ENCODE measurements around the gene HSD11B1.

Gene HSD11B1

DNA sequence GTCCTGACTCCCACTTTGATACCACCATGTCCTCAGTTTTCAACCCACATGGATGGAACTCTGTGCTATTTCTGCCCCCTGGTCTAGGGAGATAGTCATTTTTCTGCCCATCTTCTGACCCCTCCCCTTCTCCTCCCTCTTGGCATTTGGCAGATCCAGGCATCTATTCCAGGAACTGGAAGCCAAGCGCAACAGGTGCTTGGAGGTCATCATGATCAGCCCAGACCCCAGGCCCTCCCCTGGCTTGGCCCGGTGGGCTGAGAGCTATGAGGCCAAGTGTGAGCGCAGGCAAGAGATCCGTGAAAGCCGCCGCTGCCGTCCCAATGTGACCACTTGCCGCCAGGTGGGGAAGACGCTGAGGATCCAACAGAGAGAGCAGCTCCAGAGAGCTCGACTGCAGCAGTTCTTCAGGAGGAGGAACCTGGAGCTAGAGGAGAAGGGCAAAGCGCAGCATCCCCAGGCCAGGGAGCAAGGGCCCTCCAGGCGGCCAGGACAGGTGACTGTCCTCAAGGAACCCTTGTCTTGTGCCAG, 55.2 kb downstream of the HSD11B1 start:
- H3K9me3 Mint-ChIP-seq, result no peaks in the 10 kb centered on the region
- H3K27me3 Mint-ChIP-seq (ENCODE audit: low read depth), result peaks cover 46% of the 10 kb centered on the region
- no peaks in the 10 kb centered on the region for H3K36me3 Mint-ChIP-seq (ENCODE audit: low read depth)
- H3K4me1 Mint-ChIP-seq, result peaks cover 9% of the 10 kb centered on the region
- H3K4me3 Mint-ChIP-seq, result no peak overlapping the region
- TF ChIP-seq, protein P1, sequence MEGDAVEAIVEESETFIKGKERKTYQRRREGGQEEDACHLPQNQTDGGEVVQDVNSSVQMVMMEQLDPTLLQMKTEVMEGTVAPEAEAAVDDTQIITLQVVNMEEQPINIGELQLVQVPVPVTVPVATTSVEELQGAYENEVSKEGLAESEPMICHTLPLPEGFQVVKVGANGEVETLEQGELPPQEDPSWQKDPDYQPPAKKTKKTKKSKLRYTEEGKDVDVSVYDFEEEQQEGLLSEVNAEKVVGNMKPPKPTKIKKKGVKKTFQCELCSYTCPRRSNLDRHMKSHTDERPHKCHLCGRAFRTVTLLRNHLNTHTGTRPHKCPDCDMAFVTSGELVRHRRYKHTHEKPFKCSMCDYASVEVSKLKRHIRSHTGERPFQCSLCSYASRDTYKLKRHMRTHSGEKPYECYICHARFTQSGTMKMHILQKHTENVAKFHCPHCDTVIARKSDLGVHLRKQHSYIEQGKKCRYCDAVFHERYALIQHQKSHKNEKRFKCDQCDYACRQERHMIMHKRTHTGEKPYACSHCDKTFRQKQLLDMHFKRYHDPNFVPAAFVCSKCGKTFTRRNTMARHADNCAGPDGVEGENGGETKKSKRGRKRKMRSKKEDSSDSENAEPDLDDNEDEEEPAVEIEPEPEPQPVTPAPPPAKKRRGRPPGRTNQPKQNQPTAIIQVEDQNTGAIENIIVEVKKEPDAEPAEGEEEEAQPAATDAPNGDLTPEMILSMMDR (IDR thresholded peaks at IDR 0.05; ENCODE audit: unreplicated experiment in 3 of 3), result no peak
- H3K27ac Mint-ChIP-seq, result no peak overlapping the region

DNA sequence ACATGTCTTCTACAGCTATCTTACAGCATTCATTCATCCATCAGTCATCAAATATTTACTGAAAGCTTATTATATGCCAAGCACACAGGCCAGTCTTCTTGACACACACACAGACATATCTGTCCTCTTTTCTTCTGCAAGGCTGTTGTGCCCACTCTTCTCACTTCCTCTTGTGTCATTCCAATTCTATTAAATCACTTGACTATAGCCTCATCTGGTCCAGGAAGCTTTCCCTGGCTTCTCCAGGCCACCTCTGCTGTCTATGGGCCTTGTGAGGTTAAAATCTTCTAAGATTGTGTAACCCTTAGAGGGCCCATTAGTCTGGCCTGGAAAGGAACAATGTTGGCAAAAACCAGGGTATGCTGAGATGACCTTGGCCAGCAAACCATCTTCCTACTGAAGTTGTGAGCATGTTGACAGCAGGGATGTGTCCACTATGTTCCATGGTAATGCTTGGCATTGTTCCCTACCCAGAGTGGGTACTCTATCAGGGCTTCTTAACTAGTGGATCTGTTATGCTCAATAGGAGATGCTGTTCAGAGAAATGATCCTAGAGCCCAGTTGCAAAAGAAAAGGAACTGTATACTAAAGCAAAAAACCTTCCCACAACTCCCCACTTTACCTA, 56.5 kb downstream of the HSD11B1 start:
- H3K9me3 Mint-ChIP-seq, result no peaks in the 10 kb centered on the region
- no peak overlapping the region for H3K4me3 Mint-ChIP-seq
- H3K27me3 Mint-ChIP-seq (ENCODE audit: low read depth), result peaks cover 45% of the 10 kb centered on the region
- H3K27ac Mint-ChIP-seq, result no peak overlapping the region
- H3K36me3 Mint-ChIP-seq (ENCODE audit: low read depth), result no peaks in the 10 kb centered on the region
- H3K4me1 Mint-ChIP-seq, result peaks cover 9% of the 10 kb centered on the region
- TF ChIP-seq, protein P1 (IDR thresholded peaks at IDR 0.05; ENCODE audit: unreplicated experiment in 3 of 3), result no peak

DNA sequence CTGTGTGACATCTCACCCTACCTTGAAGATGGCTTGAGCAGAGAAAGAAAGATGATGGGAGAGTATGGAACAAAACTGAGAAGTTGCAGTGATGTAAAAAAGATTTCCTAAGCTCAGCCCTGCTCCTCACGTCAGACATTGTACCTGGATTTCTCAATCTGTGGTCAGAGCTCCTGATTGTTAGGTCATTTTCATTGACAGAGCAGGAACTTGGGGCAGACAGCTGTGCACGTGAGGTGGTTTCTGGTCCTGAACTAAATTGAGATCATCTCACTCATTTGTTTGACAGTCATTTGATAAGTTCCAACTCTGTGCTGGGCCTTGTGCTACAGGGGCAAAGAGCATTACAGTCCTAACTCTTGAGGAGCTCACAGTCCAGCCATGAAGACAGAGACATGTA, 61.4 kb downstream of the HSD11B1 start:
- Mint-ChIP-seq H3K27ac (no peak overlapping the region), H3K36me3 (ENCODE audit: low read depth) (no peaks in the 10 kb centered on the region), H3K4me3 (no peak overlapping the region), H3K27me3 (ENCODE audit: low read depth) (peaks cover 31% of the 10 kb centered on the region), H3K9me3 (no peaks in the 10 kb centered on the region), H3K4me1 (peaks cover 10% of the 10 kb centered on the region)
- TF ChIP-seq, protein P1 (IDR thresholded peaks at IDR 0.05; ENCODE audit: unreplicated experiment in 3 of 3), result no peak

DNA sequence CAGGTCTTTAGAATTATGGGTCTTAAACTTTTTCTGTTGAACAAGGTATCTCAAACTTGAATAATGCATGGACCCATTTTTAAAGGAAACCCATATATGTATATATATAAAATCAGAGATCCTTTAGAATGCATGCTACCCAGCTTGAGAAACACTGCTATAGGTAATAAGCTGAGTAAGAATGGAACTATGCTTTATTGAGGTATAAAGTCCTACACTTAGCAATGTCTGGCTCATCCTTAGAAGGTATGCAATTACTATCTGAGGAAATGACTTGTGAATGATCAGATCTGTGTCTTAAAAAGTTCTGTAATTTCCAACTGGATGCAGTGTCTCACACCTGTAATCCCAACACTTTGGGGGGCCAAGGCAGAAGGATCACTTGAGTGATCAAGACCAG, 62.5 kb downstream of the HSD11B1 start:
- TF ChIP-seq, protein P1 (IDR thresholded peaks at IDR 0.05; ENCODE audit: unreplicated experiment in 3 of 3), result no peak
- H3K9me3 Mint-ChIP-seq, result no peaks in the 10 kb centered on the region
- peaks cover 23% of the 10 kb centered on the region for H3K27me3 Mint-ChIP-seq (ENCODE audit: low read depth)
- no peak overlapping the region for H3K4me3 Mint-ChIP-seq
- H3K27ac Mint-ChIP-seq, result no peak overlapping the region
- H3K36me3 Mint-ChIP-seq (ENCODE audit: low read depth), result no peaks in the 10 kb centered on the region
- H3K4me1 Mint-ChIP-seq, result peaks cover 10% of the 10 kb centered on the region

DNA sequence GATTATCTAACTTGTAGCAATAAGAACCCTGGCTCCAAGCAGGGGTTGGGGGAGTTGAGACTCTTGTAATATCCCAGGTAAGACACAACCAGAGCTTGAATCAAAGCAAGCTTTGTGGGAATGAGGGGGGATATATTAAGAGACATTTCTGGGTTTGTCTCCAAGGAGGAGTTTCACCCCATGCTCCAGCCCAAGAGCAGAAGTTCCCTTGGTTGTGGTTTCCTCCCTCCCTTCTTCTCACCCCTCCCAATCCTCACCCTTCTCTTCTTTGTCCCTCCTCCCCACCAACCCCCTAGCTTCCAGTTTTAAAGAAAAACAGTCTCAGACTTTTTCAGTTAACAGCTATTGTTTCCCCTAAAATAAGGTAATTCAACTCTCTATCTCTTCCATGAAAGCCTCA, 63.1 kb downstream of the HSD11B1 start:
- Mint-ChIP-seq H3K4me3 (no peak overlapping the region), H3K27ac (no peak overlapping the region), H3K4me1 (peaks cover 10% of the 10 kb centered on the region), H3K27me3 (ENCODE audit: low read depth) (peaks cover 19% of the 10 kb centered on the region), H3K9me3 (no peaks in the 10 kb centered on the region), H3K36me3 (ENCODE audit: low read depth) (no peaks in the 10 kb centered on the region)
- TF ChIP-seq, protein P1 (IDR thresholded peaks at IDR 0.05; ENCODE audit: unreplicated experiment in 3 of 3), result no peak

DNA sequence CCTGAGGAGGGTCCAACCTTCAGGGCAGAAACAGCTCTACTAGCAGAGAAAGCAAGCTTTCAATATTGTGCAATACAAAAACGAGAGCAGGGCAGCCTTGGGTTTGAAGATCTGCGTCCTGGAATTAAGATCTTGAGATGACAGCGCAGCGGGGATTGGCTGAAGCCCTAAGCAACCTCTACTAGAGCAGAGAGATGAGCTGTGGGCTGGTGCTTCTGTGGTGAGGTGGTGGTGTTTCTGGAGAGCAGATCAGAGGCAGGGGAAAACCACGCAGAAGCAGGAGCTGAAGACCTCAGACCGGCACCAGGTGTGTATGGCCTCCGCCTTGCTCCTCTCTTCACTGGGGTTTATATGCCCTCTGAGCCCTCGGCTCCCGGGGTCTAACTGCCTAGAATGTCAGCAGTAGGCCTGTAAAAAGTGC, 63.7 kb downstream of the HSD11B1 start:
- Mint-ChIP-seq H3K27me3 (ENCODE audit: low read depth) (peaks cover 14% of the 10 kb centered on the region), H3K9me3 (no peaks in the 10 kb centered on the region), H3K4me3 (no peak overlapping the region), H3K27ac (no peak overlapping the region), H3K36me3 (ENCODE audit: low read depth) (no peaks in the 10 kb centered on the region), H3K4me1 (peaks cover 10% of the 10 kb centered on the region)
- TF ChIP-seq, protein P1 (IDR thresholded peaks at IDR 0.05; ENCODE audit: unreplicated experiment in 3 of 3), result no peak
